Panc1 (cell line): Measurements from ENCODE around the gene NEK1. TPM values are rescaled to one million over a fixed set of nuclear protein-coding genes. Genes with fewer than 3 reads are reported as not detected.

Experiments used
- ATAC-seq: fragments of 200-7000 bp; cut with Tn5 transposase; 2 replicates; pipeline ENCODE4 v1.9.1; 2020; ENCODE audit warnings: mild to moderate bottlenecking, moderate library complexity
- BruUV-seq: library from RNA; stranded (reverse); fragments of 400-500 nt; replicated peaks from 2 replicates; lab custom pipeline; 2021; lab: Mats Ljungman, UMichigan
- CTCF ChIA-PET: fragments of 300-600 bp; sonication (Branson Sonifier 250); formaldehyde crosslinking; loops from one replicate; lab custom pipeline; 2022; ENCODE audit warnings: antibody characterized with exemption; lab: Charles Lee
- POLR2A ChIA-PET: fragments of 300-600 bp; sonication (Branson Sonifier 250); formaldehyde crosslinking; loops from one replicate; lab custom pipeline; 2022; ENCODE audit warnings: antibody characterized with exemption; lab: Charles Lee
- DNase-seq: peaks from one replicate; pipeline ENCODE4 v3.0.0-alpha.2; 2010; ENCODE audit warnings: low read depth, low spot score
- H3K27ac ChIP-seq: 2 replicates; pipeline ENCODE4 v1.5.1; 2011; ENCODE audit warnings: mild to moderate bottlenecking, low read length, inconsistent platforms
- H3K27me3 ChIP-seq: fragments of 200-500 bp; sonication (Bioruptor generic); 2 replicates; pipeline ENCODE4 v1.6.0; 2014; ENCODE audit warnings: low read length, inconsistent platforms; ENCODE audit not compliant: control insufficient read depth, insufficient read depth
- H3K36me3 ChIP-seq: fragments of 200-500 bp; sonication (Bioruptor generic); 2 replicates; pipeline ENCODE4 v1.5.1; 2014; ENCODE audit warnings: inconsistent platforms, mild to moderate bottlenecking, low read length, moderate library complexity; ENCODE audit not compliant: control insufficient read depth, insufficient read depth
- H3K4me1 ChIP-seq: 2 replicates; pipeline ENCODE4 v1.5.1; 2011; ENCODE audit warnings: inconsistent platforms, mild to moderate bottlenecking, low read length, moderate library complexity; ENCODE audit not compliant: control insufficient read depth, insufficient read depth
- H3K4me3 ChIP-seq, 2 experiments: 2 replicates each; pipeline ENCODE4 v1.5.1; 2011 to 2012; ENCODE audit warnings: low read depth in 2 of 2, low read length in 2 of 2, mild to moderate bottlenecking in 2 of 2, inconsistent platforms in 1 of 2, moderate library complexity in 1 of 2
- H3K9me3 ChIP-seq: fragments of 200-500 bp; sonication (Bioruptor generic); 2 replicates; pipeline ENCODE4 v1.5.1; 2014; ENCODE audit warnings: low read depth, mild to moderate bottlenecking, inconsistent platforms, low read length, moderate library complexity; ENCODE audit not compliant: control insufficient read depth, insufficient read depth
- CTCF ChIP-seq: fragments of 450-650 bp; IDR thresholded peaks from 2 replicates; pipeline ENCODE4 v1.5.1; 2017; ENCODE audit warnings: mild to moderate bottlenecking
- POLR2AphosphoS5 ChIP-seq: IDR thresholded peaks from 2 replicates; pipeline ENCODE4 v1.6.1; 2012; ENCODE audit warnings: mild to moderate bottlenecking, low read depth, low read length, moderate library complexity
- REST ChIP-seq, 2 experiments: IDR thresholded peaks; 2 replicates each; pipeline ENCODE4 v1.6.1; 2011 to 2012; ENCODE audit warnings: low read depth in 2 of 2, control low read depth in 1 of 2, low read length in 1 of 2, mild to moderate bottlenecking in 1 of 2, moderate library complexity in 1 of 2; ENCODE audit not compliant: insufficient read depth in 1 of 2
- SIN3A ChIP-seq: IDR thresholded peaks from 2 replicates; pipeline ENCODE4 v1.6.1; 2012; ENCODE audit warnings: low read depth, mild to moderate bottlenecking, low read length, moderate library complexity, borderline replicate concordance; ENCODE audit not compliant: insufficient read depth
- TCF7L2 ChIP-seq: IDR thresholded peaks from 2 replicates; pipeline ENCODE4 v1.6.1; 2011; ENCODE audit warnings: mild to moderate bottlenecking, low read depth, low read length, inconsistent platforms
- in situ Hi-C: cut with HindIII; loops from 2 replicates; pipeline ENCODE4 v1.10.0; 2016; ENCODE audit warnings: low sequenced_read_pairs, low pct_unique_long_range_greater_than_20kb
- intact Hi-C: fragments of 100-400 bp; cut with micrococcal nuclease; formaldehyde crosslinking; loops from one replicate; pipeline ENCODE4 v1.10.0; 2022; ENCODE audit not compliant: unreplicated experiment
- total RNA-seq: library from RNA; stranded (reverse); gene quantifications from one replicate; pipeline ENCODE4 v1.2.1, GENCODE V29; 2021; ENCODE audit not compliant: unreplicated experiment

Gene NEK1
- total RNA-seq, 1 experiment from 2014 or later, result 9.2 TPM

DNA sequence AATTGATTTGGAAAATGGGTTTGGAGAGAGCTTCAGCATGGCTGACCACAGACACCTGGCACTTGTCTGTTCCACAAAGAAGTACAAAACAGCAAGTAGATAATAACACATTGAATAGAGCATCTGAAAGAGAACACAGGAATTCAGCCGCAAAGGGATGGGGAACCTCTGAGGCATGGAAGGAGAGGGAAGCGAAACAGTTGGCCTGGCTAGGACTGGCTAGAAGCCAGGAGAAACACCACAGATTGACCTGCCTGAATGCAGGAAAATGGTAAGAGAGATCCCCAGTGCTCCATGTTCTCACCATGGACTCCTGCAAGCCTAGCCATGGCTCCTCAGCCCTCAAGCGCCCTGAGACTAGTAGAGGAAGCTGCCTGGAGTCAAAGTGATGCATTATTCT lies 171.9 kb downstream of the NEK1 start:
- Histone ChIP-seq H3K36me3 (no peaks in the 10 kb centered on the region), H3K27ac (no peak overlapping the region), H3K9me3 (no peaks in the 10 kb centered on the region), H3K27me3 (no peaks in the 10 kb centered on the region), H3K4me1 (no peaks in the 10 kb centered on the region), H3K4me3 (no peak overlapping the region)
- TF ChIP-seq TCF7L2 (no peak), SIN3A (no peak)
- in situ Hi-C loops (no loop called here), intact Hi-C loops (no loop called here)
- no peak for DNase-seq
- POLR2A ChIA-PET, result no interaction called here
- CTCF ChIA-PET, result no interaction called here
- no peak for ATAC-seq
- no TSS peak for BruUV-seq

GRCh38 chr4:169439244-169439643 lies 173.1 kb downstream of the NEK1 start:
- Histone ChIP-seq H3K27ac (no peak overlapping the region), H3K36me3 (no peaks in the 10 kb centered on the region), H3K27me3 (no peaks in the 10 kb centered on the region), H3K4me1 (no peaks in the 10 kb centered on the region), H3K9me3 (no peaks in the 10 kb centered on the region), H3K4me3 (no peak overlapping the region)
- intact Hi-C loops, result no loop called here
- in situ Hi-C loops, result no loop called here
- no peak for ATAC-seq
- ChIA-PET POLR2A (no interaction called here), CTCF (interaction anchor here (0.6 kb wide), 1 partner anchor 656 kb away, joined by 6 read pairs; no protein-coding TSS in a partner anchor)
- no TSS peak for BruUV-seq
- TF ChIP-seq POLR2AphosphoS5, result no peak
- TF ChIP-seq CTCF, result no peak
- TF ChIP-seq TCF7L2, result no peak
- TF ChIP-seq REST (IDR thresholded peaks at IDR 0.05; ENCODE audit: insufficient read depth in 1 of 2, low read depth in 2 of 2, low read length in 1 of 2), result no peak
- no peak for DNase-seq

GRCh38 chr4:169438057-169438480 lies 174.3 kb downstream of the NEK1 start:
- Histone ChIP-seq H3K36me3 (no peaks in the 10 kb centered on the region), H3K27ac (no peak overlapping the region), H3K4me1 (no peaks in the 10 kb centered on the region), H3K9me3 (no peaks in the 10 kb centered on the region), H3K4me3 (no peak overlapping the region), H3K27me3 (no peaks in the 10 kb centered on the region)
- ChIA-PET POLR2A (no interaction called here), CTCF (no interaction called here)
- no TSS peak for BruUV-seq
- DNase-seq, result no peak
- in situ Hi-C loops (no loop called here), intact Hi-C loops (no loop called here)
- TF ChIP-seq SIN3A (no peak), TCF7L2 (no peak), REST (IDR thresholded peaks at IDR 0.05; ENCODE audit: insufficient read depth in 1 of 2, low read depth in 2 of 2, low read length in 1 of 2) (no peak), CTCF (no peak), POLR2AphosphoS5 (no peak)
- ATAC-seq, result no peak
